HepG2 (cell line): ENCODE data around the gene PRKCD. TPM values are rescaled to one million over a fixed set of nuclear protein-coding genes. Genes with fewer than 3 reads are reported as not detected.

Experiments
- ATAC-seq: fragments of 200-7000 bp; cut with Tn5 transposase; 3 replicates; pipeline ENCODE4 v1.9.1; 2020; ENCODE audit warnings: mild to moderate bottlenecking, moderate library complexity
- BruUV-seq: library from RNA; stranded (reverse); fragments of 400-500 nt; replicated peaks from 2 replicates; lab custom pipeline; 2021; lab: Mats Ljungman, UMichigan
- CTCF ChIA-PET: fragments of 300-600 bp; formaldehyde crosslinking; extraction: SDS; loops from one replicate; lab custom pipeline; 2021; ENCODE audit warnings: low total read pairs, inconsistent platforms, low intra/inter-chr PET ratio; lab: Yijun Ruan, JAX
- POLR2A ChIA-PET: fragments of 350-600 bp; sonication (Branson Sonifier 250); formaldehyde crosslinking; loops from one replicate; lab custom pipeline; 2020; ENCODE audit warnings: antibody characterized with exemption, inconsistent platforms; lab: Yijun Ruan, JAX
- DNase-seq: peaks from one replicate; pipeline ENCODE4 v3.0.0-alpha.2; 2015; ENCODE audit warnings: low spot score
- FAIRE-seq: peaks from 3 replicates; lab custom pipeline; 2011; peaks lifted over from hg19 to GRCh38; lab: Jason Lieb, UNC
- H2AFZ ChIP-seq: one replicate; pipeline ENCODE4 v1.6.1; 2011; ENCODE audit warnings: low read length, inconsistent platforms
- H3K27ac ChIP-seq: fragments of 300-600 bp; 3 replicates; pipeline ENCODE4 v1.8.0; 2011; ENCODE audit warnings: mixed run types, mild to moderate bottlenecking, mixed read lengths, low read length, inconsistent platforms; ENCODE audit not compliant: insufficient read depth; ENCODE audit errors: extremely low read length
- H3K27me3 ChIP-seq, 2 experiments: fragments of 200-600 bp in 1 of 2; 2 replicates in 1 of 2; 3 replicates in 1 of 2; pipeline versions ENCODE4 v1.6.0 to v1.8.0; 2011; ENCODE audit warnings: low read length in 2 of 2, mild to moderate bottlenecking in 2 of 2, moderate library complexity in 2 of 2, inconsistent platforms in 1 of 2; ENCODE audit not compliant: insufficient read depth in 2 of 2, control insufficient read depth in 1 of 2
- H3K36me3 ChIP-seq, 2 experiments: fragments of 200-600 bp in 1 of 2; replicated peaks in 1 of 2; 2 replicates in 1 of 2; 3 replicates in 1 of 2; pipeline versions ENCODE4 v1.5.1 to v1.8.0; 2011; ENCODE audit warnings: low read length in 2 of 2, inconsistent platforms in 1 of 2; ENCODE audit not compliant: insufficient read depth in 2 of 2, control insufficient read depth in 1 of 2
- H3K4me1 ChIP-seq: 2 replicates; pipeline ENCODE4 v1.5.1; 2012; ENCODE audit warnings: low read length, inconsistent platforms; ENCODE audit not compliant: insufficient read depth
- H3K4me2 ChIP-seq: 2 replicates; pipeline ENCODE4 v1.6.0; 2011; ENCODE audit warnings: low read depth, low read length, inconsistent platforms
- H3K4me3 ChIP-seq, 3 experiments: fragments of 200-600 bp in 1 of 3; sonication (generic), shearing (Covaris generic) in 1 of 3; replicated peaks in 1 of 3; 2 replicates each; pipeline ENCODE4 v1.5.1; 2011 to 2016; ENCODE audit warnings: low read length in 3 of 3, inconsistent platforms in 2 of 3, low read depth in 2 of 3, mild to moderate bottlenecking in 2 of 3, control low read depth in 1 of 3, mixed read lengths in 1 of 3; ENCODE audit not compliant: insufficient read depth in 1 of 3
- H3K79me2 ChIP-seq: one replicate; pipeline ENCODE4 v1.6.1; 2011; ENCODE audit warnings: low read length, inconsistent platforms; ENCODE audit not compliant: insufficient read depth
- H3K9ac ChIP-seq: 2 replicates; pipeline ENCODE4 v1.6.0; 2011; ENCODE audit warnings: mild to moderate bottlenecking, low read depth, low read length, inconsistent platforms; ENCODE audit not compliant: insufficient read depth
- H3K9me3 ChIP-seq: 2 replicates; pipeline ENCODE4 v1.5.1; 2012; ENCODE audit warnings: mild to moderate bottlenecking, low read length
- H4K20me1 ChIP-seq: 2 replicates; pipeline ENCODE4 v1.6.0; 2011; ENCODE audit warnings: inconsistent platforms, mild to moderate bottlenecking, low read length, moderate library complexity; ENCODE audit not compliant: insufficient read depth
- AGO2 ChIP-seq: fragments of 200-400 bp; formaldehyde crosslinking; optimal IDR thresholded peaks from 2 replicates; pipeline ENCODE3; 2017; ENCODE audit warnings: mild to moderate bottlenecking, low read depth, low read length, moderate library complexity
- PBX2 ChIP-seq: IDR thresholded peaks from 2 replicates; pipeline ENCODE4 v1.6.1; 2016; ENCODE audit warnings: control low read depth
- RBM22 ChIP-seq: fragments of 200-400 bp; formaldehyde crosslinking; optimal IDR thresholded peaks from 2 replicates; pipeline ENCODE3; 2017; ENCODE audit warnings: mild to moderate bottlenecking, low read length, moderate library complexity
- ZNF75D ChIP-seq: sonication (generic); formaldehyde crosslinking; IDR thresholded peaks from 2 replicates; pipeline ENCODE4 v1.8.1; 2023; ENCODE audit warnings: missing genetic modification reagents, mild to moderate bottlenecking, borderline replicate concordance
- WGBS: methylation state at CpG from one replicate; pipeline ENCODE4 v1.1.6; 2017; ENCODE audit warnings: low lambda C conversion rate; 5-methylcytosine and 5-hydroxymethylcytosine counted together
- in situ Hi-C: cut with HindIII; loops from 2 replicates; pipeline ENCODE4 v1.10.0; 2017; ENCODE audit warnings: low pct_unique_long_range_greater_than_20kb; ENCODE audit not compliant: extremely low pct_ligation_motif_present
- intact Hi-C: fragments of 100-400 bp; cut with micrococcal nuclease; formaldehyde crosslinking; loops from one replicate; pipeline ENCODE4 v1.10.0; 2022; ENCODE audit not compliant: unreplicated experiment
- polyA plus RNA-seq, 8 experiments: library from polyadenylated mRNA; depleted of rRNA in 3 of 8; stranded (reverse) in 7 of 8; unstranded in 1 of 8; fragments of >200 nt; fragmentation: Illumina TruSeq in 4 of 8; extraction: Trizol in 4 of 8; gene quantifications; 2 replicates each; pipeline versions ENCODE4 v1.2.1 to v1.2.3, GENCODE V29; 2011 to 2016; ENCODE audit warnings: low read depth in 4 of 8, missing spikeins in 1 of 8, mixed read lengths in 1 of 8; ENCODE audit not compliant: insufficient read depth in 1 of 8
- total RNA-seq, 5 experiments: library from RNA; depleted of rRNA; stranded (reverse); fragments of >200 nt; fragmentation: Illumina TruSeq; extraction: Trizol; gene quantifications; 2 replicates each; pipeline ENCODE4 v1.2.3, GENCODE V29; 2016; ENCODE audit warnings: low read depth in 1 of 5

The PRKCD gene
- total and polyA plus RNA-seq, 2 of the 13 experiments (the other 11 are each of a cell fraction or from before 2014, with no cell fraction given) = 1.6 to 40.7 TPM

DNA sequence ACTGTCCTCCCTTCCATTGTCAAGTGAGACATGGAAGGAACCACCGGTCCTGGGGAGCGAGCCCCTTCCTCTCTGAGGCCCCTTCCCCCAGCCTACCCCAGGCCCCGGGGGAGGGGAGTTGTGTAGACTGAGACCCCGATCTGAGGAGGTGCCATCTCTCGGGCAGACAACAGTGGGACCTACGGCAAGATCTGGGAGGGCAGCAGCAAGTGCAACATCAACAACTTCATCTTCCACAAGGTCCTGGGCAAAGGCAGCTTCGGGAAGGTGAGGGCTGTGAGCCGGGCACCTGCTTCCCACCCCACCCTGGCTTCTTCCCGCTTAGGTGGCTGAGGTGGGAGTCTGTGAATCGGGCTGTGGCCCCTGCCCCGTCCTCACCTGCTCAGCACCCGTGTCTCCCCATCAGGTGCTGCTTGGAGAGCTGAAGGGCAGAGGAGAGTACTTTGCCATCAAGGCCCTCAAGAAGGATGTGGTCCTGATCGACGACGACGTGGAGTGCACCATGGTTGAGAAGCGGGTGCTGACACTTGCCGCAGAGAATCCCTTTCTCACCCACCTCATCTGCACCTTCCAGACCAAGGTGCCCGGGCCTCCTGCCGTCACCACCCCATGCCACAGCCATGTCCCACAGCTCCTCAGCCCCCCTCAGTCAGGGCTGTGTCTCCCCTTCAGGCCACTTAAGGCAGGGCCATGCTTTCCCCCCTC is 24.9 kb downstream of the PRKCD start:
- no TSS peak for BruUV-seq
- Histone ChIP-seq H3K4me2 (no peak overlapping the region), H3K9me3 (no peaks in the 10 kb centered on the region), H3K36me3 (peaks cover 23 to 72% of the 10 kb centered on the region in 2 experiments; a peak in 4 of 5 replicates), H3K9ac (no peak overlapping the region), H3K4me1 (no peaks in the 10 kb centered on the region), H3K27ac (no peak overlapping the region), H4K20me1 (no peaks in the 10 kb centered on the region), H2AFZ (no peak overlapping the region), H3K4me3 (no peak overlapping the region), H3K27me3 (no peaks in the 10 kb centered on the region), H3K79me2 (no peaks in the 10 kb centered on the region)
- WGBS = 94% methylated on average over 17 of the region's 20 CpGs
- TF ChIP-seq ZNF75D (CRISPR knock-in tag) (no peak), AGO2 (peak; percentile 24), RBM22 (peak; percentile 57)
- ATAC-seq (no peak; the same call in 2 of the 3 replicates), DNase-seq (no peak), FAIRE-seq (no peak)
- in situ Hi-C loops (no loop called here), intact Hi-C loops (no loop called here)
- ChIA-PET POLR2A (no interaction called here), CTCF (no interaction called here)

DNA sequence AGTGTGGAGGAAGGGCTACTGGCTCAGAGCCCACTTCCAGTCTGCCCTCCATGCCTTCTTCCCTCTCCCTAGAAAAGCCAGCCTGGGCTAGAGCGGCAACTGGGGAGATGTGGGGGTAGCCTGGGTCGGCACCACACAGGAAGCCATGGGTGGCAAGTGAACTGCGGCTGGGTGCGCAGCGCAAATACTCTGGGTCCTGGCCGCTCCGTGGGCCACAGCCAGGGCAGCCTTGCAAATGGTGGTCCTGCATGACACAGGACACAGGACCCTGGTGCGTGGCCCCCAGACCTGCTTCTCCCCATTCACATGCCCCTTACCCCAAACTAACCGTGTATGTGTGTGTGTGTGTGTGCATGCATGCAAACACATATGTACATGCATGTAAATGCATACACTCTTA is 25.7 kb downstream of the PRKCD start:
- WGBS = 100% methylated on average over 6 of the region's 9 CpGs
- no peaks in the 10 kb centered on the region for H4K20me1 ChIP-seq
- no peak for FAIRE-seq
- ChIA-PET POLR2A (no interaction called here), CTCF (no interaction called here)
- no peak for TF ChIP-seq PBX2 (CRISPR knock-in tag)
- H3K4me3 ChIP-seq = no peak overlapping the region
- H3K4me1 ChIP-seq = no peaks in the 10 kb centered on the region
- intact Hi-C loops (no loop called here), in situ Hi-C loops (no loop called here)
- H3K9ac ChIP-seq = no peak overlapping the region
- H3K9me3 ChIP-seq = no peaks in the 10 kb centered on the region
- H3K4me2 ChIP-seq = no peak overlapping the region
- H3K27ac ChIP-seq = no peak overlapping the region
- H3K79me2 ChIP-seq = no peaks in the 10 kb centered on the region
- peaks cover 23 to 68% of the 10 kb centered on the region in 2 experiments; a peak in 4 of 5 replicates for H3K36me3 ChIP-seq
- DNase-seq = no peak
- BruUV-seq = no TSS peak
- no peaks in the 10 kb centered on the region for H3K27me3 ChIP-seq
- H2AFZ ChIP-seq = no peak overlapping the region
- no peak for ATAC-seq
